DMS 273 treated with DMSO at 0.1 percent for 48 hours (cell line): ENCODE results near the gene FBLN2.
A peak's percentile ranks its signal among the peaks of the same experiment; 100 is the strongest.

Experiments used
- DNase-seq: peaks from one replicate; lab custom pipeline; 2025; lab: John Stamatoyannopoulos, UW

FBLN2 gene

DNA sequence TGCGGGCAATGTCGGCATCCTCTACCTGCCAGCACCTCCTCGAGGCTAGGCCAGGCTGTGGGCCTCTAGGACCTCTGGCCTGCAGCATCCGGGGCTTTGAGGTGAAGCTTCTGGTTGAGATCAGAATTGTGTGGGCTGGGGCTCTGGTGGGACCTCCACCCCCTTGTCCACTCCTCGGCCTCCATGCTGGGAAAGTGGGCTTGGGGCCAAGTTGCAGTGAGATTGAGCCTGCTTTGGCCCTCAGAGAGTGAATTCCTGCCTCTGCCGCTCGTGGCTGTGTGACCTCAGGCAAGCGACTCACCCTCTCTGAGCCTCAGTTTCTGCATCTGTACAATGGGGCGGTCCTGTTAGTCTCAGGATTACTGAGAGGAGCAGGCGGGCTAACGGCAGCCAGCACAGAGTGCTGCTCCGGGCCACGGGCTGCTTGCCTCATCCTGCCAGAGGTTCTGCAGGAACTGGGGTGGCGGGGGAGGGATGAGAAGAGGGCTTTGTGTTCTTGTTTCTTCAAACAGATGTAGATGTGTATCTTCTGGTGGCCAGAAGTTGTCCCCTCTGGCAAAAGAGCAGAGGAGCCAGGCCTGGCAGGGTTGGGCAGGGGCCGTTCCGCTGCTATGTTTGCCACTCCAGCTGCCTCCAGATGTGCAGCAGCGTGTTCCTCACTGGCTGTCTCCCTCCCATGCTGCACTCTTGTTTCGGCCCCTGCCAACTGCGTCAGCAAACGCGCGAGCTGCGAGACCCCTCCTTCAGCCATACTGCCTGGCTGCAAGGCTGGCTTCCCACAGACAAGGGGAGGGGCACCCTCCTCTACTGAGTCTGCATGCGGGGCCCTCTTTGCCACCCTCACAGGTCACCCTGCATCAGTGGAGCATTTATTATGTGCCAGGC, 33.7 kb downstream of the FBLN2 start:
- DNase-seq: no peak

DNA sequence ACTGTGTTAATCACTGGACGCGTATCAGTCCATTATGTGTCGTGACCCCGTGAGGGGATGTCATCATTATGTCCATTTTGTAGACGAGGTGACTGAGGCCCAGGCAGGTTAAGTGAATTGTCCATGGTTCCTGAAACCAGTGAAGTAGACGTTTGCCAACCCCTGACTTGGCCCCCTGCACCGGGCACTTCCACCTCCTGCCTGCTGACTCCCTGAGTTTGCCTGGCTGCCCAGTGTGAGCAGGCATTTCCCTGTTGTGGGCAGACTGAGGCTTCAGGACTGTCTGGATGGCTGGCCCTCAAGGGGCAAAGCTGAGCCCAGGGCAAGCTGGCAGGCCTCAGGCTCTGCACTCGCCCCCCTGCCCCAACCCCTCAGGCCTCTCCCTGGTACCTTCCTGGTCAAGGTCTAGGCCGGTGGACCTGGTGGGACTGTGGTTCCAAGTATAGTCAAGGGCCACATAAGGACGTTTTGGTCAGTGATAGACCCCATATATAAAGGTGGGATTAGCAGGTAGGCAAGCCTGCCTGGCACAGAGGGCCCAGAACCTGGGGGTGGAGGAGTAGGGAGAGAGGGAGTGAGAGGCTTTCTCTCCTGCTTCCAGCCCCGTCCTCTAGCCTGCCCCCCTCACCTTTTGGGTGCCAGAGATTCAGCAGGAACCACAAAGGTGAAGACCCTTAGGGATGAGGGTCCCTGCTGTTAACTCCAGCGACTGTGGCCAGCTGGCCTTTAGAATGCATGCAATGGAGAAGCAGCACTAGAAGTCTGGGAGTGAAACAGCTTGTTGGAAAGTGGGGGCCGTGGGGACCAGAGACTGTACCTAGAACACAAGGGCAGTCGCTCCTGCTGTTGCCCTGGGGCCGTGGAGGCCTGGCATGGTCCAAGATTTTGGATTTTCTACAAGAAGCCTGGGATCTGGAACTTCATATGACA, 34.6 kb downstream of the FBLN2 start:
- no peak for DNase-seq

DNA sequence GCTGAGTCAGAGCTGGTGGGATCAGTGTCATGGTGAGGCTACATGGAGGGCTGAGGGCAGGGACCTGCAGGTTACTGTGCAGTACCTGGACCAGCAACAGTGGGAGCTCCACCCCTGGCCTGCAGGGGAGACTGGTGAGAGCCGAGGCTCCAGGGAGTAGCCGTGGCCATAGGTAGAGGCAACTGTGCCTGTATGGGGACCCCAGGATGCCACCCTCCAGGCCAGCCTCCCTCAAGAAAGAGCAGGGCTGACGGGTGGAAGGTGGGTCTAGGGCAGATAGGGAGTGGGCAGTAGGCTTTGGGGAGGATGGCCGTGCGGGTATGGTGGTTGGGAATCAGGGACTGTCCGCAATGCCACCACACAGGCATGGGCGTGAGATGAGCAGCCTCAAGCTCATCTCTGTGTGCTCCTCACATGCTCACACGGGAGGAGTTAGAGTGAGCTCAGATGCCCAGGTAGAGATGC, 35.5 kb downstream of the FBLN2 start:
- no peak for DNase-seq

DNA sequence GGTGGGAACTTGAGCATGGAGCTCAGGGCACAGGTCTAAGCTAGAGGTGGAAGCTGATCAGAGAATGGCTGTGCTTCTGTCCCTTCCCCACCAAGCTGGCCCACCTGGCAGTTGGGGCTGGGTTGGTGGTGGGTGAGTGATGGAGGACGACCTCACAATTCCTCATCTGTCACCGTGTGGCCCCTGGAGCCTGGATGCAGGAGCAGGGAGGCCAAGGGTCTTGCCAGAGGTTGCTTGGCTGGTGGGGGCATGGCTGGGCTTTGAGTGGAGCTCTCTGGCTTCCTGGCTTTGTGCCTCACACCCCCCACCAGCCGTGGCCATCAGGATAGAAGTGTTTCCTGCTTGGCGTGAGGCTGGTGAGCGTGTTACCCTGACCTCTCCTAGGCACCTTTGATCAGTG, 36.0 kb downstream of the FBLN2 start:
- no peak for DNase-seq

DNA sequence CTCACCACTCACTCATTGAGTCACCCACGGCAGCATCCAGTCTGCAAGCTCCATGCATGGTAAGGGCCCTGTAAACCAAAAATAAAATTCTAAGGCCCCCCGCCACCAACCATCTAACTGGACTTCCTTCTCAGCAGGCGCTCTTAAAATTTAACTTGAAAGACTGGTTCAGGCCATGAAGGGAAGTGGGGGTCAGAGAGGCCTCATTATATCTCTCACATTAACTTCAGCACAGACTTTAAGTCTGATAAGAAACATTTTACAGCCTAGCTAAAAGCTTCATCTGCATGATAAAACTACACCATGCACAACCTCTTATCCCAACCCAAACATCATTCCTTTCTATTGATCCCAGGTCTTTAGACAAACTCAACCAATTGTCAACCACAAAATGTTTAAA, 38.5 kb downstream of the FBLN2 start:
- DNase-seq: no peak

DNA sequence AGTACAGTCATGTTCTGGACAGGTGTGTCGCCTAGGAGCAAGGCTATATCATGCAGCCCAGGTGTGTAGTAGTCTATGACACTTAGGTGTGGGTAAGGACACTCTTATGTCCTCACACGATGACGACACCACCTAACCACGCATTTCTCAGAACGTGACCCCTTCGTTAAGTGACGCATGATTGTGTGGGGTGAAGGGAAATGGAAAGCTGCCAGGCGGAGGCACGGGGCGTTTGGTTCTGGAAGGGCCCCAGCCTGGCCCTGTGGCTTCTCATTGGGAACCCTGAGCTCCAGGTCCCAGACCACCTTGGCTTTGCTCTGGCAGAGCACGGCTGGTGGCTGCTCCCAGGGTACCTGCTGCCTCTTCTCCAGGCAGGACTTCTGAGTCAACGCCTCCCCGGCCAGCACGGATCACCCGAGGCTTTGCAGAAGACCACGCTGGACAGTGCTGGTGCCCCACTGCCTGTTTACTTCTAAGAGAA, 39.3 kb downstream of the FBLN2 start:
- no peak for DNase-seq

DNA sequence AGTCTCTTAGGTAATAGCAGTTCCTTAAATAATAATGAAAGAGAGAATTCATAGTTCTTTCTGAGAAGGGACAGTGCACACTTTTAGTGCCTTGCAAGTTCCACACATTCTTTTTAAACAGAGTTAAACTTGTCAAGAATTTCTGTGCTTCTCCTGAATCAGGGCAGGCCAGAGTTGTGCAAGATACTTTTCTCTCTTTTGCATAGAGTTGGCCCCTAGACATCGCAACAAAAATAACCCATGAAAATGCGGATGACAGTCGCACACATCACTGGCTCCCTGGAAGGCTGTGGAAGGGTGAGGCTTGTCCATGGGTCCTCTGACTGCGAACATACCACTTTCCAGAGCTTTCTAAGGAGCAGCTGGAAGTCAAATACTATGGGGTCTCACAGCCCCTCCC, 40.1 kb downstream of the FBLN2 start:
- no peak for DNase-seq

DNA sequence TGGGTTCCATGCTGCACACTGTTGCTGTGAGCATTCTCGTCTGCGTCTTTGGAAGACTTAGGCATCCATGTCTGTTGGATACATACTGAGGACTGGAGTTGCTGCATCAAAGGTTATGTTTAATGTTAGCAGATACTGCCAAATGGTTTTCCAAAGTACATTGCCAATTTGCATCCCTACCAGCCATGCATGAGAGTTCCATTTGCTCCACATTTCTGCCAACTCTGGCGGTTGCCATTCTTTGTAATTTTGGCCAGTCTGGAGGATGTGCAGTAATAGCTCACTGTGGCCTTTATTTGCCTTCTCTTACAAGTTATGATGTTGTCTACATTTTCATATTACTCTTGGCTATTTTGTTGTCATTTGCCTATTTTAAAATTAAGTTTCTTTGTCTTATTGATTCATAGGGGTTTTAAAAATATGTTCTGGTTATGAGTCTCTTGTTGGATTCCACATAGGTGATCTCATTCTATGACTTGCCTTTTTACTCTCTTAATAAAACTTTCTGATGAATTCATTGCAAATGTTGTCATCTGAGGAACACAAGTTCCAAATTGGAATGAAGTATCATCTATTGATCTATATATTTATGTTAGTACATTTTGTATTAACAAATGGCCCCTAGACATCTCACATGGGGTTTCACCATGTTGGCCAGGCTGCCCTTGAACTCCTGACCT, 42.1 kb downstream of the FBLN2 start:
- no peak for DNase-seq

DNA sequence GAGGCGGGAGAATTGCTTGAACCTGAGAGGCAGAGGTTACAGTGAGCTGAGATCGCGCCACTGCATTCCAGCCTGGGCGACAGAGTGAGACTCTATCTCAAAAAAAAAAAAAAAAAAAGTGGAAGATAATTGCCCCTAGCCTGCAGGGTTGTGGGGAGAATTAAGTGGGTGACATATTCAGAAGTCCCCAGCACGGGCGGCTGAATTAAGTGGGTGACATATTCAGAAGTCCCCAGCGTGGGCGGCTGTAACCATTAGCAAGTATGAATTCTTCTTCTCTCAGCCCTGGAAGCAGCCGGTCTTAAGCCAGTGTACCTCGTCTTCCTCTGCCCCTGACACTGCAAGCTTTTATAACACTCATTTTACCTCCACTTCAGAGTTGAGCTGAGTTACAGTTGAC, 44.7 kb downstream of the FBLN2 start:
- DNase-seq: no peak

DNA sequence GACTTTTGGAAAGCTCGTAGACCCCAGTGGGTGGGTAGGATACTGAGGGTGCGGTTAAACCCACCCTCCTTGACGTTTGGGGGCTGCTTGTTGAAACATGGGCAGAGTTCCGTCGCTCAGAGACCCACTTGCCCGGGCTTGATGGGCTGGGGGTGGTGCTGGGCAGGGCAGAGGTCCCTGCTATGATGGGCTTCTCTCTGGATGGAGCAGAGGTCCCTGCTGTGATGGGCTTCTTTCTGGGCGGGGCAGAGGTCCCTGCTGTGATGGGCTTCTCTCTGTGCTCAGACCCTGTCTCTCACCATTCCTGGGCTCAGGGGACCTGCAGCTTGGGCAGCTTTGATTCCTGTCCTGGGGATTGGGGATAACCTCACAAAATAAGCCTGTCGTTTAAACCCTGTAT, 45.2 kb downstream of the FBLN2 start:
- no peak for DNase-seq

DNA sequence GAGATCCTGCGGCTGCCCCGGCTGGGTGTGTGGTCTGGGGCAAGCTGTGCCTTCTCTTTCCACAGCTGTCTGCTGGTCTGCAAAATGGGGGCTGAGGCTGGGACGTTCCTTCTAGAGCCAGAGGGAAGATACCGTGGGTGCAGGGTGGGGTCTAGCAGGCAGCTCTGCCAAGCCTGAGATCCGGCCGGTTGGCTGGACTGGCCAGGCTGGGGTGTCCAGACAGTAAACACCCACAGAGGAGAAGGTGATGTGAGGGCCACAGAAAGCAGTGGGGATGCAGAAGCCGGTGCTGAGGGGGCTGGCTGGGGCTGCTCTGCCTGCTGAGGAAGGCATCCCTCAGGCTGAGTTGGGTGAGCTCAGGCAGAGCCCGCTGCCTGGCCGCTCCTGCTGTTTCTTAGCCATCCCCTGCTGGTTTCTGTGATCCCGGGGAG, 46.1 kb downstream of the FBLN2 start:
- no peak for DNase-seq

DNA sequence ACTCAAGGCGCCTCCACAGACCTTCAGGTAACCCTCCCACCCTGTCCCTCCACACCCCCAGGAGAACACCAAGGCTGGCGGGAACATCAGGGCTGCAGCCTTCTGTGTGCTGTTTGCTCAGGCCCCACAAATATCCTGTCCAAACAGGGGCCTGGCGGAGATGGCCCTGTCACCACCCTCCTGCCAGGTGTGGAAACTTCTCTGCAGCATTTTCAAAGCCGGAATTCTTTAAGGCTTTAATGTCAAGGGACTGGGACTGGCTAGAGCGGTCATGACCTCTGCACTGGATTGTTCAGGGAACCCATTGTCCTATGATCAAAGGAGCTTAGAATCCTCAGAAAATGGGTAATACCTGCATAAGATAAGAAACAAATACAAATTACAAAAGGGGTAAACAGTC, 46.6 kb downstream of the FBLN2 start:
- no peak for DNase-seq

DNA sequence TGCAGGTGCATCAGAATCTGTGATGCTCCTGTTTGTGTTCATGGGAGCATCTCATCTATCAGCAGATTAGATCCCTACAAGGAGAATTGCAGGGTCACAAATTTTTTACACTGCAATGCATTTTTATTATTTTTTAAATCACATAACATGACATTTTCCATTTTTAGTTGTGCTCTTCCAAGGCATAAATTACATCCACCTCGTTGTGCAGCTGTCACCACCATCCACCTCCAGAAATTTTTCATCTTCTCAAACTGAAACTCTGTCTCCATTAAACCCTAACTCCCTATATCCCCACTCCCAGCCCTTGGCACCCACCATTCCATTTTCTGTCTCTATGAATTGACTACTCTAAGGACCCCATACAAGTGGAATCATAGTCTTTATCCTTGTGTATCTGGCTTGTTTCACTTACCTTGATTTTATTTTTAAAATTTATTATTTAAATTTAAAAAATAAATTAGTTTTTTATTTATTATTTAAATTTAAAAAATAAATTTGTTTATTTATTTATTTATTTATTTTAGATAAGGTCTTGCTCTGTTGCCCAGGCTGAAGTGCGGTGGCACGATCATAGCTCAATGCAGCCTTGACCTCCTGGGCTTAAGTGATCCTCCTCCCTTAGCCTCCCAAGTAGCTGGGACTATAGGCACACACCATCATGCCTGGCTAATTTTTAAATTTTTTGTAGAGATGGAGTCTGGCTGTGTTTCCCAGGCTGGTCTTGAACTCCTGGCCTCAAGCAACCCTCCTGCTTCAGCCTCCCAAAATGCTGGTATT, 47.7 kb downstream of the FBLN2 start:
- DNase-seq: no peak

DNA sequence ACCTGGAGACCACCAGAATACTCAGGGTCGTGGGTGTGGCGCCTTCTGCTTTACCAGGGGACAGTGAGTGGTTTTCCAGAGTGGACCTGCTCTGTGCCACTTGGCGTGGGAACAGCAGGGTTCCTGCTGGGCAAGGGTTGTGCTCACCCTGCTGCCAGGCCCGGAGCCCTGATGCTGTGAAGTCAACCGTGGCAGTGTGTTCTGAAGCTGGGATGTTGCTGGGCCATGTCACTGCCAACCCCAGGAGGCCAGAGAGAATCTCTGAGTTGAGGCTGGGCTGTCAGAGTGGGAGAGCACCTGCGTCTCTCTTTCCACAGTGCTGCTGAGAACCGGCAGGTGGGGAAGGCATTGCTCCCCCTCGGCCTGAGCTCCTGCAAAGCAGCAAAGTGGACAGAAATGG, 48.7 kb downstream of the FBLN2 start:
- no peak for DNase-seq

DNA sequence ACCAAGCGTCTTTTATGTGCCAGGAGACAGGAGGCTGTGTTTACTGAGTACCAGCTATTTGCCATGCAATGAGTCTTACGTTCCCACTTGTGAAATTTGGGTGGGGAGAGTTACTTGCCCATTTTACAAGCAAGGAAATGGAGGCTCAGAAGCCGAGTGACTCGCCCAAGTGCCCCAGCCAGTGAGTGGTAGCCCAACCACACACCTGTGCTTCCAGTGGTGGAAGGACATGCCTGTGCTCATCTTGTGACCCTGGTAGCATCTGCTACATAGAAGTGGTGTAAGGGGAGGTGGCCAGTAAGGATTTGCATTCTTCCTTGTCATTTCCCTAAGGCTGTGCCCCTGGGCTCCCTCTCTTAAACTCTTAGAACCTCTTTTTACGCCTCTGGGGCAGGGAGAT, 49.3 kb downstream of the FBLN2 start:
- no peak for DNase-seq

DNA sequence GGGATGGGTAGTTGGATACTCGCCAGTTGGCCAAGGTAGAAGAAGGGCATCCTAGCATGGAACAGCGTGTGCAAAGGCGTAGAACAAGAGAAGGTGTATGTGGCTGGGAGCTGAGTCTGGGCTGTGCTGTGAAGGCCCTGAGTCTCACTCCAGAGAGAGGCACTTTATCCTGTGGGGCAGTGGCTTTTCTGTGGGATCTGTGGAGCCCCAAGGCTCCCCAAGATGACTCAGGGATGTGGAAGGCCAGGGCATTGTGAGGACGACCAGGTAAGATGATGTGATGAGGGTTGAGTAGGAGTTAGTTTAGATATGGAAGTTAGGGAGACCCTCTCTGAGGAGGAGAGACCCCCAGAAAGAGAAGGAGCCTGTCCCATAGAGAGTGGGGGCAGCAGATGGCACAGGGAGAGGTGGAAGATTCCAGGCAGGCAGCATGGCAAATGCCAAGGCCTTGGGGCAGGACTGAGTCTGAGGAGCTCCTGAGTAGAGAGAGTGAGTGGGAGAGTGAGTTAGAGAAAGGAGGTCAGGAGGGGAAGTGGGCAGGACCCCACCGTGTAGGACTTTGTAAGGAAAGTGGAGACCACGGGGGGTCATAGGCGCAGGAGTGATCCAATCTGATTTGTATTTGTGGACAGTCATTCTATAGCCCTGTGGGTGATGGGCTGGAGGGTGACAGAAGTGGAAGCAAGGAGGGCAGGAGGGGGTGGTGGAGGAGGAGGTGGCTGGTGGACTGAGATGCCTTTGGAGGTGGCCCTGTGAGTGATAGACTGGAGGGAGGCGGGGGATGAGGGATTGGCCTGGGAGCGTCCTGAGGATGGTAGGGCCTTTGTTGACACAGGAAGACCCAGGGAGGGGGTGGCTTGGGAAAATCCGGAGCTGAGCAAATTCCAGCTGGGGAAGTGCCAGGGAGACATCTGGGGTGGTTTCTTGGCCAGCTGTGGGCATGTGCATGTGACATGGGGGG, 50.3 kb downstream of the FBLN2 start:
- DNase-seq: peak; percentile 15

DNA sequence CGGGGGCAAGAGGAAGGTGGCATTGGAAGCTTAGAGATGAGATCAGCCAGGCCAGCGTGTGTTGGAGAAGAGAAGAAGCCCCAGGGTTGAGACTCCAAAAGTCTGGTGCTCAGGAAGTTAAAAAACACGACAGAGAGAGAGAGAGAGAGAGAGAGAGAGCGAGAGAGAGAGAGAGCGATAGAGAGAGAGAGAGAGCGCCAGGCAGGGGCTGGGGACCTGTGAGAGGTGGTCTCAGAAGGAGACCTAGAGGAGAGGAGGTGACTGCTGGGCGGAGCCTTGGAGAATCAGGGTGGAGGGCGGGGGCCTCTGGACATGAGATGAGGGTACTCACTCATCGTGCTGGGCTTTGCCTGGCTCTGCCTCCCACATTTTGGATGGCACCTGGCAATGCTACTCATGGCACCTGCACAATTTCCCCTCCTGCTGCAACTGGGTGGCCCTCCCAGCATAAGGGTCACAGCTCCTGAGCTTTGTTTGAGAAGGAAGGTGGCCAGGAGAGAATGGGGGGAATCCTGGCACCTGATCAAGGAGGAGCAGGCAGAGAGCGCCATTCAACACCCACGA, 51.0 kb downstream of the FBLN2 start:
- no peak for DNase-seq

DNA sequence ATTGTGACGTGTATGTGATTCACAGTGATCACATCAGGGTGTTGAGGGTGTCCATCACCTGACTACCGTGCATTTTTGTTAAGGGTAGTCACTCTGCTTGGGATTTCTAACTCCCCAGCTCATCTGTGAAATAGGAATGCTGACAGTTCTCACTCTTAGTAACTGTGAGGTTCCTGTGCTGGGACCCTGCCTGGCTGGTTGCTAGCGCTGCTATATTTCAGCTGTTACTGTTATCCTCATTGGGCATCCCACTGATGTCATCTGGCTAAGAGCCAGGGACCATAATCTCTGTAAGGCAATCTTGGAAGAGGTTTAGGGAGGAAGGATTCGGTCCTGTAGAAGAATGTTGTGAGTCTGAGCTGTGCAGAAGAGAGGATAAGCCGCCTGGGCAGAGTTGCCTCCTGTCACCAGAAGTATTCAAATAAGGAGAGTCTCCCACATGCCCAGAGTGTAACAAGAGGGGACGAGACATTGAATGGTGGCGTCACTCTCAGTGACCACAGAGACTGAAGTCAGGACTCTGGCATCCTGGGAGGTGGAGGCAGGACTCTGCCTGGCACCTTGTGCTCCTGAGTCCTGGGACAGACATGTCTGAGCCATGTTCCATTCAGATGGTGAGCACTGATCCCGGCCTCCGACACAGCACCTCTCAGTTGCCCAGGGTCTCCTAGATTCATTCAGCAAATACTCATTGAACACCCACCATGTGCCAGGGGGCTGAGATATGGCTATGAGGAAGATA, 52.2 kb downstream of the FBLN2 start:
- DNase-seq: no peak

DNA sequence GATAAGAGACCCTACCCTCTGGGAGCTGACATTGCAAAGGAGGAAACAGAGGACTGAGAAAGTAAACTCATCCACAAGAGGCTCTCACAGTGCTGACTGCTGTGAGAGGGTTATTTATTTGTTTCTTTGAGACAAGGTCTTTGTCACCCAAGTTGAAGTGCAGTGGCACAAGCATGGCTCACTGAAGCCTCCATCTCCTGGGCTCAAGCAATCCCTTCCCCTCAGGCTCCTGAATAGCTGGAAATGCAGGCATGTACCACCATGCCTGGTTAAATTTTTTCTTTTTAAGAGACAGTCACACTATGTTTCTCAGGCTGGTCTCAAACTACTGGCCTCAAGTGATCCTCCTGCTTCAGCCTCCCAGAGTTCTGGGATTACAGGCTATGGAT, 52.8 kb downstream of the FBLN2 start:
- DNase-seq: no peak
